ENCODE results near the gene HS6ST3.

The HS6ST3 gene

DNA sequence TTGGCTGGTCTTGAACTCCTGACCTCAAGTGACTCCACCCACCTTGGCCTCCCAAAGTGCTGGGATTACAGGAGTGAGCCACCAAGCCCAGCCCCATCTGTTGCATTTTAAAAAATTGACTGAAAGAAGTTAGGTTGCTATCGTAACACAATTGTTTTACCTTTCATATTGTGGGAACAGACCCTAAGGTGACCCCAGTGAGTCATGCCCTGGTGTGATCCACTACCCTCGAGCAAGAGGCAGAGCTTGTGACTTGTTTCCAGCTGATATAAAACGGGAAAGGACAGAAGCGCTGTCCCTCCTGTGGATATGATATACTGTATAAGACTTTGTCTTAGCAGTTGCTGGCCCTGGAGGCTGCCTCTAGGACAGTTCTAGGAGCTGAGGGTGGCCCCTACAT, 308.6 kb downstream of the HS6ST3 start:
- no peaks in the 10 kb centered on the region for H3K36me3 Mint-ChIP-seq
- H3K27me3 Mint-ChIP-seq, result no peaks in the 10 kb centered on the region
- no peak overlapping the region for H3K4me3 Mint-ChIP-seq
- no peak overlapping the region for H3K27ac Mint-ChIP-seq
- peaks cover 8% of the 10 kb centered on the region for H3K9me3 Mint-ChIP-seq
- ATAC-seq, result no peak
- no peaks in the 10 kb centered on the region for H3K4me1 Mint-ChIP-seq

- Mint-ChIP-seq H3K36me3 (no peaks in the 10 kb centered on the region), H3K27me3 (no peaks in the 10 kb centered on the region), H3K27ac (no peak overlapping the region), H3K4me3 (no peak overlapping the region), H3K9me3 (peaks cover 9% of the 10 kb centered on the region), H3K4me1 (no peaks in the 10 kb centered on the region)
- ATAC-seq, result no peak
Measured at GRCh38 chr13:96403241-96403640, 313.3 kb downstream of the HS6ST3 start.

GRCh38 chr13:96403651-96404050, 313.7 kb downstream of the HS6ST3 start:
- ATAC-seq, result no peak
- H3K27me3 Mint-ChIP-seq, result no peaks in the 10 kb centered on the region
- no peaks in the 10 kb centered on the region for H3K36me3 Mint-ChIP-seq
- no peak overlapping the region for H3K4me3 Mint-ChIP-seq
- peaks cover 9% of the 10 kb centered on the region for H3K9me3 Mint-ChIP-seq
- no peak overlapping the region for H3K27ac Mint-ChIP-seq
- H3K4me1 Mint-ChIP-seq, result no peaks in the 10 kb centered on the region

- Mint-ChIP-seq H3K4me1 (no peaks in the 10 kb centered on the region), H3K36me3 (no peaks in the 10 kb centered on the region), H3K27ac (no peak overlapping the region), H3K27me3 (no peaks in the 10 kb centered on the region), H3K4me3 (no peak overlapping the region), H3K9me3 (peaks cover 7% of the 10 kb centered on the region)
- ATAC-seq, result no peak
Measured at GRCh38 chr13:96415831-96416385, 326.0 kb downstream of the HS6ST3 start.

DNA sequence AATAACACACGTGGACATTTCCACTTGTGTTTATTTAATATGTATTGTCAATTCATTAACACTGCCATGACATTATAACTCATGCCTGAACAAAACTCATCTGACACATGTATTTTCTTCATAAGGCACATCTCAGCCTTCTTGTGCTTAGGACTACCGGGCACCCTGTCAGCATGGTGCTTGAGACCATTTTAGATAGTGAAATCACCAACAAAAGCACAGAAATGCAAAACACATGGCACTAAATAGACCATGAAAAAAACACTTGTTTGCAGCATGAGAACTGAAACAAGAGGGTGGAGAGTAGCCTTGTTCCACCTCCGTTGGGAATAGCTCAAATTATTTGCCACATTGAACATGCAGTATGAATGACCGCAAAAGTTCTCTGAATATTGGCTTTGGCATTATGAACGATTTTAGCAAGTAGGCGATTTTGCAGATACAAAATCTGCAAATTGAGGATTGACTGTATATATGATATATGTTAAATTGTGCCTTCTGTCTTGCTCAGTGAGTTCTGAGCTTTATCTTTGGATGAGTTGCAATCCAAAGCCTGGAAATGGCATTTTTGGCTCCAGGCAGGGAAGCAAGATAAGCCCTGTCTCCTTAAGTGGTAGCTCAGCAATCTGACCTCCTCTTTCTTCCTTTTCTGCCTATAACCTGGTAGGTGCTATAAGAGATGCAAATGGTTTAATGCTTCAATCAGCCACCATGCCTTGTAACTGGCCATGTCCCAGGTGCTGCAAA, 328.2 kb downstream of the HS6ST3 start:
- Mint-ChIP-seq H3K4me1 (no peaks in the 10 kb centered on the region), H3K27me3 (no peaks in the 10 kb centered on the region), H3K27ac (no peak overlapping the region)

DNA sequence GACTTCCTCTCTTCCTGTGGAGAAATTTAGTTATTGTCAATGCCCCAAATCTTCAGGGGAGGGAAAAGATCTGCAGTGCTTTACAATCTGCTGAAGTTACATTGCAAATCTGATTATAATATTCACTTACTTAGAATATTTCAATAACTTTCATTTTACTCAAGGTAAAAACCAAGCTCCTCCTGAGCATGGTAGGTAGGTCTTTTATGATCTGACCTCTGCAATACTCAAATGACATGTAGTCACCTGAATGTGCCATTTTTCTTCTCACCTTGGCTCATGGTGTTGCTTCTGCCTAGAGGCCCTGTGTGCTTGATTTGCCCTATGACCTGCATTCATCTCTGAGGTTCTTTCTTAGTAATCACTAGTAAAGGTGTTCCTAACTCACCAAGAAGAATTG, 331.4 kb downstream of the HS6ST3 start:
- Mint-ChIP-seq H3K36me3 (no peaks in the 10 kb centered on the region), H3K27ac (no peak overlapping the region), H3K4me3 (no peak overlapping the region), H3K9me3 (no peaks in the 10 kb centered on the region), H3K4me1 (no peaks in the 10 kb centered on the region), H3K27me3 (no peaks in the 10 kb centered on the region)
- ATAC-seq, result no peak

More for the DNA sequence above, 328.2 kb downstream of the HS6ST3 start:
- ATAC-seq, result no peak
- no peak overlapping the region for H3K4me3 Mint-ChIP-seq
- H3K36me3 Mint-ChIP-seq, result no peaks in the 10 kb centered on the region
- no peaks in the 10 kb centered on the region for H3K9me3 Mint-ChIP-seq

- Mint-ChIP-seq H3K4me3 (no peak overlapping the region), H3K36me3 (no peaks in the 10 kb centered on the region), H3K9me3 (no peaks in the 10 kb centered on the region), H3K27ac (no peak overlapping the region), H3K27me3 (no peaks in the 10 kb centered on the region), H3K4me1 (no peaks in the 10 kb centered on the region)
- no peak for ATAC-seq
Measured at GRCh38 chr13:96422002-96422401, 332.1 kb downstream of the HS6ST3 start.

GRCh38 chr13:96426167-96426566, 336.3 kb downstream of the HS6ST3 start:
- no peak overlapping the region for H3K27ac Mint-ChIP-seq

GRCh38 chr13:96428911-96429310, 339.0 kb downstream of the HS6ST3 start:
- H3K36me3 Mint-ChIP-seq, result no peaks in the 10 kb centered on the region
- no peak overlapping the region for H3K4me3 Mint-ChIP-seq
- H3K27ac Mint-ChIP-seq, result no peak overlapping the region
- ATAC-seq, result no peak
- no peaks in the 10 kb centered on the region for H3K27me3 Mint-ChIP-seq
- H3K9me3 Mint-ChIP-seq, result peaks cover 2% of the 10 kb centered on the region
- H3K4me1 Mint-ChIP-seq, result no peaks in the 10 kb centered on the region

More at GRCh38 chr13:96426167-96426566, 336.3 kb downstream of the HS6ST3 start:
- ATAC-seq, result no peak
- H3K4me1 Mint-ChIP-seq, result no peaks in the 10 kb centered on the region
- H3K4me3 Mint-ChIP-seq, result no peak overlapping the region
- H3K27me3 Mint-ChIP-seq, result no peaks in the 10 kb centered on the region
- peaks cover 2% of the 10 kb centered on the region for H3K9me3 Mint-ChIP-seq
- H3K36me3 Mint-ChIP-seq, result no peaks in the 10 kb centered on the region

GRCh38 chr13:96431044-96431581, 341.2 kb downstream of the HS6ST3 start:
- no peaks in the 10 kb centered on the region for H3K27me3 Mint-ChIP-seq
- H3K36me3 Mint-ChIP-seq, result no peaks in the 10 kb centered on the region
- no peak overlapping the region for H3K4me3 Mint-ChIP-seq

GRCh38 chr13:96444676-96445075, 354.8 kb downstream of the HS6ST3 start:
- Mint-ChIP-seq H3K36me3 (no peaks in the 10 kb centered on the region), H3K9me3 (peaks cover 8% of the 10 kb centered on the region), H3K4me3 (no peak overlapping the region), H3K27ac (no peak overlapping the region), H3K27me3 (no peaks in the 10 kb centered on the region), H3K4me1 (no peaks in the 10 kb centered on the region)
- ATAC-seq, result no peak

More at GRCh38 chr13:96431044-96431581, 341.2 kb downstream of the HS6ST3 start:
- Mint-ChIP-seq H3K9me3 (peaks cover 2% of the 10 kb centered on the region), H3K4me1 (no peaks in the 10 kb centered on the region), H3K27ac (no peak overlapping the region)
- no peak for ATAC-seq

DNA sequence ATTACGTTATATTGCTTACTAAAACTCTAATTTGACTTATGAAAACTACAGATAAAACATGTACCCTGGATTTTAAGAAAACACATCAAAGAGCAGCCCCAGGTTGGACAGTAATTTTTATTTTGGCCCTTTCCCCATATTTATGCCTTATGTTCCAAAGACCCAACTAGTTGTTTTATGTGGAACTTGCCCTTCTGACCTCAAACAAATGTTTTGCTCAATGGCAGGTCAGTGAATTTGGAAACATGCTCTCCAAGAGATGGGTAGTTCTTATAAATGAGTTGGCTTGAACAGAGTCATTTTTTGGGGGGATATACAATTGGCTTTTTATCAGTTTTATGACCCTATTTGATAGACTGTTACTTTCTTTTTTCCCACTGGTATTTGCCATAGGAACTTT, 360.0 kb downstream of the HS6ST3 start:
- H3K27me3 Mint-ChIP-seq, result no peaks in the 10 kb centered on the region
- ATAC-seq, result no peak
- no peak overlapping the region for H3K4me3 Mint-ChIP-seq
- no peak overlapping the region for H3K27ac Mint-ChIP-seq
- no peaks in the 10 kb centered on the region for H3K4me1 Mint-ChIP-seq
- H3K36me3 Mint-ChIP-seq, result no peaks in the 10 kb centered on the region
- peaks cover 5% of the 10 kb centered on the region for H3K9me3 Mint-ChIP-seq

DNA sequence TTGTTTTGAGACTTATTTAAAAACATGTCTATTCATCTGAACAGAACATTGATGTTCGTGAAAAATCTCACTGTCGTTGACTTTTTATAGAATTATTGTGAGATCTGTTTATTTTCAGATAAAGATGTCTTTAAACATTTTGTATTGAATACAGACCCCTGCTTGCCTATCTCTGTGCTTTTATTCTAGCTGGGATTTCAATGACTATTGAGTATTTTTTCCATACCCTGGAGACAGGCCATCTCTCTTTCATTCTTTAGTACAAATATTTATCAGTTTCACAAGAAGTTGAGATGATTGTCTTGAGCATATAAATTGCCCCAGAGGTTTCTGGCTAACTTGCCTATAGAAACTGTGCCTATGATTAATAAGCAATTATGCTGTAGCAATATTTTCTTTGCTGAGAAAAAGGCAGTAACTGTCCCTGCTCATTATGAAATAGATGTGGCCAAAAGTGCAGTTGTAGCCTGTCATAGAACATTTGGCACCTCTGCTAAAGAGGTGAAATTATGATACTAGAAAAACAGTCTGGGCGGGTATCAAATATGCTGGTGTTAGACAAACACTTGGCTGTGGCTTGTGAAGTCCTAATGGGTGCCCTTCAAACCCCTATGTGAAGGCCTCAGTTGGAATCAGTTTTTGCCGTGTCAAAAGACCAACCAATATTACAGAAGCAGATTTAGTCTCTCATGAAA, 360.6 kb downstream of the HS6ST3 start:
- H3K27ac Mint-ChIP-seq, result no peak overlapping the region
- no peak for ATAC-seq
- peaks cover 5% of the 10 kb centered on the region for H3K9me3 Mint-ChIP-seq
- H3K4me3 Mint-ChIP-seq, result no peak overlapping the region
- H3K4me1 Mint-ChIP-seq, result no peaks in the 10 kb centered on the region
- H3K27me3 Mint-ChIP-seq, result no peaks in the 10 kb centered on the region
- H3K36me3 Mint-ChIP-seq, result no peaks in the 10 kb centered on the region

DNA sequence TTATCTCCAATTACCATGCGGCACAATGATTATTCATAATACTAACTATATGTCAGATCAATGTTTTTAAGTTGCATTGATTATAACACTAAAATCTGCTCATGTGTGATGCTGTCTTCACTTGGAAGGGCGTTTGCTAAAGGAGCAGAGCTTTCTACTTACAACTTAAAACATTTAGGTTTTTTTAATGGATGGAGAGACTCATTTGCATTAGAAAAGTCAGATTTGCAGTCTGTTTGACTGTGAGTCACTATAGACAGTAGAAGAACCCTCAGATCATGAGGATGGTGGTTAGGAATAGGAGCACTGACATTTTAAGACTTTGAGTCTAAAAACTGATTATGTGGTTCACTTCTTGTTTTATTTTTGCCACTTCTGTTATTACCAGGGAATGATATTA, 364.6 kb downstream of the HS6ST3 start:
- ATAC-seq, result no peak
- no peaks in the 10 kb centered on the region for H3K27me3 Mint-ChIP-seq
- no peak overlapping the region for H3K4me3 Mint-ChIP-seq
- H3K36me3 Mint-ChIP-seq, result no peaks in the 10 kb centered on the region
- H3K27ac Mint-ChIP-seq, result no peak overlapping the region
- H3K4me1 Mint-ChIP-seq, result no peaks in the 10 kb centered on the region
- no peaks in the 10 kb centered on the region for H3K9me3 Mint-ChIP-seq

DNA sequence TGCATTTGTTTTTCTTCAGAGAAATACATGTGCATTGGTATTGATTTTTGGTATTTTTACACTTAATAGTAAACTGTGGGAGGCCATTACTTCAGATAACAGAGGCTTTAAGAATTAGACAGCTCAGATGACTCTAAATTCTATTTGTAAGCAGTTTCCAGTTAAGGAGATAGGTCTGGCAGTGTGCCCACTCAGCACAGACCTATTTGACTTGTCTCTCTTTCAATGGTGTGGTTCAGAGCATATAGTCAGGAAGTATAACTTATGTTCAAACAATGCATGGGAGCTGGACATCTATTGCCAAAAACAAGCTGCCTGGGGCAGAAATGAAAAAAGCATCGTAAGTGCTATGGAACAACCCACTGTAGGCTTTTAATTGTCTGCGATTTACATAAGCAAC, 370.7 kb downstream of the HS6ST3 start:
- Mint-ChIP-seq H3K9me3 (peaks cover 4% of the 10 kb centered on the region), H3K27ac (no peak overlapping the region), H3K27me3 (no peaks in the 10 kb centered on the region), H3K36me3 (no peaks in the 10 kb centered on the region), H3K4me1 (no peaks in the 10 kb centered on the region), H3K4me3 (no peak overlapping the region)
- no peak for ATAC-seq

Data from stimulated activated memory B cell treated with anti-CD40 and anti-IgM and Interleukin-4, amounts not matched to agents 10 μg/mL and 1 μg/mL and 100 μg/mL, for 72 hours (primary cell).